B cell (primary cell): ENCODE data around the gene CADM1.

Experiments used
- CTCF ChIP-seq: fragments of 200-600 bp; IDR thresholded peaks from one replicate; pipeline ENCODE4 v1.8.0; 2022; ENCODE audit warnings: antibody characterized with exemption, mild to moderate bottlenecking
- EZH2 ChIP-seq: IDR thresholded peaks from 2 replicates; pipeline ENCODE4 v1.6.1; 2012; ENCODE audit warnings: borderline replicate concordance, low read depth, mild to moderate bottlenecking, moderate library complexity, low read length; ENCODE audit not compliant: insufficient read depth, poor library complexity, severe bottlenecking

GRCh38 chr11:115489466-115489865 lies 14.7 kb downstream of the CADM1 start:
- TF ChIP-seq CTCF (no peak), EZH2 (no peak)
